Cerebellar cortex (tissue), 1 donor: ENCODE measurements around the gene GPC6.
A peak's percentile ranks its signal among the peaks of the same experiment; 100 is the strongest.
"Not testable (repeated sequence)": the region's sequence is repeated elsewhere in the genome, so short reads cannot be mapped to it uniquely, and the experiment has no call there.

Experiments used
- DNase-seq: peaks from one replicate; pipeline ENCODE4 v3.0.0-alpha.2; 2015; ENCODE audit warnings: low spot score

GPC6 gene

DNA sequence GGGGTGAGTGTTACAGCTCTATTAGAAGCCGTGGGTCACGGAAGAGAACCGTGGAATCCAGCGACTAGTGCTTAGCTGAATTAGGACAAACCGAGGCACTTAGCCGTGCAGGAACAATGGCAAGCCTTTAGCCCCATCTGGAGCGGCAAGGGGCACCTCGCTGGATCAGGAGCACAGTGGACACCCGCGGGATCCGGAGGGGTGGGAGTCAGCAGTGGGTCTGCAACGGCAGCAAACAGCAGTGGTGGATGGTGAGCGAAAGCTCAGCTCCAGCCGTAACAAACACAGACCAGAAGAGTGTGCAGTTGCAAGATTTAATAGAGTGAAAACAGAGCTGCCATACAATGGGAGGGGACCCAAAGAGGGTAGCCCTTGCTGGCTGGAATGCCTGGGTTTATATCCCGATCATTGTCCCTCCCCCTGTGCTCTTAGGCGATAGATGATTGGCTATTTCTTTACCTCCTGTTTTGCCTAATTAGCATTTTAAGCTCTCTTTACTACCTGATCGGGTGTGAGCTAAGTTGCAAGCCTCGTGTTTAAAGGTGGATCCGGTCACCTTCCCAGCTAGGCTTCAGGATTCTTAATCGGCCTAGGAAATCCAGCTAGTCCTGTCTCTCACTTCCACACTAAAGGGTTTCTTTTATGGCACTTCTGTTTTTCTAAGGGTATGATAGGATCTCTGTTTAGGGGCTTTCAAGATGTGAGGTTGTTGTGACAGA is 1076.4 kb downstream of the GPC6 start:
- DNase-seq, result not testable (repeated sequence)

DNA sequence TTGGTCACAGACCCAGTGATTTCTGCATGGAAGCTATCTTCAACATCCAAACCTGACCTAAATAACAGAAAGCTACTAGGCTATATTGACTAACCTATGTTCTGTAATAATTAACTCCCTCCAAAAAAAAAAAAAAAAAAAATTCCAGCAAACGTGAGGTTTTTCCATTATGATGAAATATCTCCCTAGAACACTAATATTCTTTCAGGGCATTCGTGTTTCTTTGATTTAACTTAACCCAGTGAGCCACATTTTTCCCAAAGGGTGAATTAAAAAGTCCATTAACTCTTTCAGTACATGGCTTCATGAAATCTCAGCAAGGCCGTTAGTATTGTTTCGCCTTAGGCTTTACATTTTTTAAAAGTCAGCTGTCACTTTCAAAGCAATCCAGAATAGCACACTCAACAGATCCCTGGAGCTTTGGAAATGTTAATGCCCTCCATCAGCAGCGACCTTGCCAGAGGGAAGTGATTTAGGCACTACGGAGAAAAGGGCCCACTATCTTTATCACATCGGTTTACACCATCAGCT is 1077.1 kb downstream of the GPC6 start:
- no peak for DNase-seq

DNA sequence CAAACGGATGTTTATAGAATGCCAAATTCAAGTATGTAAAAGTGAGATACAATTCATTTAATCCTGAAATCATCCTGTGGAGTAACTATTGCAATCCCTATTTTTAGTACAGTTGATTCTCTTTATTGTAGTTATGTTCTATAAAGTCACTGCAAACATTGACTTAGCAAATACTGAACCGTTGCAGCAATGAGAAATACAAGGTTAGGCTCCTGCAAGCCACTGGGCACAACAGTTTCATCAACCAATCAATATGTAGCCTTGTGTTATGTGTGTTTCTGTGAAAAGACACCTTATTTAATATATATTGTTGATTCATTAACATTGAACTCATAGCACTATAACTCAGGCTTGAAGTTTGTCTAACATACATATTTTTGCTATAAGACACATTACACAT is 1078.4 kb downstream of the GPC6 start:
- no peak for DNase-seq

DNA sequence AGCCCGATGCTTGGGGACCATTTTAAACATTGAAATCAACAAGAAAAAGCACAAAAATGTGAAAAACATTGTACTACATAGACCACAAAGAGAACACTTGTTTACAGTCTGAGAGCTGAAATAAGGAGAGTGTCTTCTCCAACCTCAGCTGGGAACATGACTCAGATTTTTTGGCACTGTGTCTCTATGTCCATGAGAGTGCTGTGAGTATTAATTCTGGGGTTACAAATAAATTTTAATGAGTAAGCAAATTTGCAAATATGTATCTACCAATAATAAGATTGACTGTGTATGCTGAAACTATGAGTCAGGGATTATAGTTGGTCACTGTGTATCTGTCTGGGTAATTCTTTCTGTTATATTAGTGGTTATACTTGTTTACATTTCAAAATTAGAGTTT is 1078.9 kb downstream of the GPC6 start:
- DNase-seq, result no peak

DNA sequence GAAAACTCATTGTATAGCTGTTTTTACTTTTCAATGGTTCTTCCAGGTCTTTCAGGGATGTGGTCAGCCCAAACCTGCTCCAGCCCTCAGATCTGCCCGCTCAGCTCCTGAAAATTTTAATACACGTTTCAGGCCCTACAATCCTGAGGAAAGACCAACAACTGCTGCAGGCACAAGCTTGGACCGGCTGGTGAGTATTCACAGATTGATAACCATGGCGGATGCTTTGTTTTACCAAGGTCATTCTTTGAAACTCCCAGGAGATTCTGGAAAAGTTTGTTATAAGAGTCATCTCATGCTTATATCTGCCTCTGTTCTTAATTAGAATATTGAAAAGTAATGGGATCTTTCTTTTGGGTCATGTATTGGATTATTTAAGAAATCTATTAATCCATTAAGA is 1079.3 kb downstream of the GPC6 start:
- DNase-seq, result no peak

DNA sequence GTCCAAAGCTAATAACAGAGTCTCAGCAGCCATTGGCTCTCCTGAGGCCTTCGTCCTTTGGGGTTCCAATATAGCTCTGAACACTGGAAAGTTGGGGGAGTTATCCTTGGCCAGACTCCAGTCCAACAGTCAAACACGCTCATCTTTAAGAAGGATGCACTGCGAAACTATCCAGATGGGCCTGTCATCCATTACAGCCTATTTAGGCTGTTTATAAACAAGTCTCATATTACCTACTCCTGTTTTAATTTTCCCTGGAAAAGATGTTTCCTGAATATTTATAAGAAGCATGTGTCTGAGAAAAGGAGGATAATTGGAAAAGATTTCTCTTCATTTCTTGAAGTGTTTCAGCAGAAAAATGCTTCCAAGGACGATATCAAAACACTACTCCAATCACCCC is 1082.2 kb downstream of the GPC6 start:
- no peak for DNase-seq

DNA sequence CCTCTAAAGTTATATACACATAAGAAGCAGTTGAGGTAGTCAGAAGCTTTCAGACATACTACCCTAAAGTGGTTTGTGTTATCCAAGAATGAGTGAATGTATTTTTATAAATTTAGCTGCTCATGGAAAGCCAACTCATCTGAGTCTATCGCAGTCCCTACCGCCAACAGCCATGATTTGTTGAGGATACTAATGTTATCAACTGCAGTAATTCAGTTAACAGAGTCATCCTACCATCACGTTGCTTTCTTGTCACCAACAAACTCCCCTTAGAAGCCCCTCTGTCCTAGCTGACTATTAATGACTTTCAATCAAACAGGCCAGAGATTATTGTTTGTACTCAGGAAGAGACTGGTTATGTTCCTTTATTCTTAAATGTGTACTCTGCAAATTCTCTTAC is 1083.0 kb downstream of the GPC6 start:
- no peak for DNase-seq

DNA sequence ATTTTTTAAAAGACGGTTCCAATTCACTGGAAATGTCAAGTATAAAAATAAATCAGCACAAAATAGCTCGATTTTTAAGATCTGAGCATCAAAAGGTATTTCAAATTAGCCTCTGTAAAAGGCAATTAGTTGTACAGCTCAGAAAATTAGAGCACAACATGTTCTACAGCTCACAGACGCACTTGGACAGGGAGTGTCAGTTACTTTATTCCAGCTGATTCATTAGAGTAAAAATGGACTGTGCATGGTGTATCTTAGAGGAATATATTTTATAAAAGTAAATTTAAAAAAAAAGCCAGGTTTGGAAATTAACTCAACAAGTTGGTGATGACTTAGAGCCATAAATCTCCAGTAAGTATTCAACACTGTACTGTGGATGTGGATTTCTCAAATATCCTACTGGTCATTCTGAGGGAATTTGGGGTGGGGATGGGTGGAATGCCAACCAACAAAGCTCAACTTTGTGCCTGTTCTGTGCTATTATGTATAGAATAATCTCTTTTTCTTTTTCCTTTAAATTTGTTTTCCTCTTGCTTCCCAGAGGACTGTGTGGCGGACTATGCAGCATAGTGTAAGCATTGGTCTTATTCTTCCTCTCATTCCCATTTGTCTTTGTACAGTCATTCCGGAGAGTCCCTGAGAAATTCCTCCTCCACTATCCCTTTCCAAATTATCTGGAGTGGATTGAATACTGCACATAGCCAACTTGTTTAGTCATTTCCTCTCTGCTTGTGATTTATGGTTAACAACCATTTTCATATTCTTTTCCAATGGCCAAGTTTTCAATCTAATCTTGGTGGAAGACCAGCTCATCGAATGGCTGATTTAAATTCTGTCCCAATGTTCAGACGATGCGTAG is 1083.6 kb downstream of the GPC6 start:
- no peak for DNase-seq

DNA sequence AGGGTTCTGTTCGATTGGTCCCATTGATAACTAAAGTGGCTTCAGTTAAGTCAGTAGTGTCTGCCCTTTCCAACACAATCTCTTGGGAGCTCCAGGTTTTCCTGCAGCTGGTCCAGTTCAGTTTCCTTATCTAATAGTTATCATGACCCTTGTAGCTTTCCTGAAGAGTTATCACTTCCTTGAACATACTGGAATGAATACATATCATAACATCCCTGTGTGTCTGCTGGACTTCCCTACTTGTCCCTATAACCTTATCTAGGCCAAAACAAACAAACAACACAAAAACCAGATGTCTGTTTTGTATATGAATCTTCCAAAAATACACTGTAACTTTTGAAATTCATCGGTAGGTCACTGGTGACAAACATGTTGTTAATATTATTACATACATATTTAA is 1085.3 kb downstream of the GPC6 start:
- DNase-seq, result no peak

DNA sequence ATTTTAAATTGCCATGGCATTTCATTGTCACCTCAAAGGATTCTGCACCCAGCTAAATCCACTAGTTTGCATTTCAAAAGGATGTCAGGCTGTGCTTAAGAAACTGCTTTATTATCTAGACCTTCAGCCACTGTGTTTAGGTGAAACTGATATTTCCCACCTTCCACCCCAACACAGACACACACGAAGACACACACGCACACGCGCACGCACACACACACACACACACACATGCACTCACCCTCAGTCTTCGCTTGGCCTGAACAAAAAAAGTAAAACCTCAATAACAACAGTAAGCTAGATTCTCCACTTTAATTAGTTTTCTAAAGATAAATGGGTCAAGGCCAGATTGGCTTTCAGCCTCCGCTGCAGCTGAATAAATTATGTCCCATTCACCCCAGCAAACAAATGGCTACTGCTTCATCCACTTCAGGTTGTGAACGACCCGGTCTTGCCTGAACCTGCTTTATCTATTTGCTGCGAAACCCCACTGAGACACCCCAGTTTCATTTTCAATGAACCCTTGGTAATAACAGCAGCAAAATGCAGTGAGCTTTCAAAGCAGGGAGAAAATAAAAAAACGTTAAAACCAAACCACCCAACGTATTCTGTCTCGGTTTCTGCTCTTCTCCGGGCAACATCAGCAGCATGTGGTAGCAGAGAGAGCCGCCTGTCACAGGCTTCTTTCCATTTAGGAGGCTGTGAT is 1086.1 kb downstream of the GPC6 start:
- no peak for DNase-seq

DNA sequence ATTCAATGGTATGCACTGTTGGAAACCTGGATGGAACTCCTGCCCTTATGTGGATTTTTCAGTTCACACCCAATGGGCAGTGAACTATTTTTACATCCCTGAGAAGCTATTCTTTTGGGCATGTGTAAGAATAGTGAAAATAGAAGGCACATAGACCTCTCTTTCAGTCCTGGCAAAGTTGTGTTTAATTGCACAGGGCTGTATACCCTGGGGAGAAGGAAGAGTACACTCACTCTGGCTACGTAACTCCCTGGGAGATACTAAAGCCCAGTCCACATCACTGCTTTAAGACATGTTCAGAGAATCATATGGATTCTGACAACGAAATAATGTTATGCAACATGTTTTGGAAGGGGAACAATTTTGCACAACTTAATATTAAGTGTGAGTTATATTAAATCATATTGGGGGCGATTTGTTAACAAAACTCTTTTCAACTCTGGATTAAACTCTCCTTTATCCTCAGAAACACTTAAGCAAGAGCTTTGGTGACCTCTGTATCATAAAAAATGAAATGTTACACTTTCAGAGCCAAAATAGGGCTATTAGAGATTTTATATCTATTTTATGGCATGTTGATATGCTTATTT is 1086.8 kb downstream of the GPC6 start:
- DNase-seq, result no peak

DNA sequence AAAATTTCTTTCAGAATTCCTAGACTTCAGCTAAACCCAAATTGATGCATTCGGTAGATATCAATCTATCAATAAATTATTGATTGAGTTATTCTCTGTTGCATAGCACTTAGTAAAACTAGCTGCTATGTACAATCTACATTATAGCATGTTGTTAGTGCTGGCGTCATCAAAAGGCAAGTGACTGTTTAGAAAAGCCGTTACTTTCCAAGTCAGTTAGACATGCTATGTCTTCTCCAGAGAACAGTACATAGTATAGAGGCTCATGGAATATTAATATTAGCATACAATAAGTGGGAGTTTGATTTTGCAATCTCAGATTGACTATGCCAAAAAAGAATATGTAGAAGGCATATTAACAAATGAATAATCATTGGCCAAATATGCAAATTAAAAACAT is 1087.3 kb downstream of the GPC6 start:
- DNase-seq, result no peak

DNA sequence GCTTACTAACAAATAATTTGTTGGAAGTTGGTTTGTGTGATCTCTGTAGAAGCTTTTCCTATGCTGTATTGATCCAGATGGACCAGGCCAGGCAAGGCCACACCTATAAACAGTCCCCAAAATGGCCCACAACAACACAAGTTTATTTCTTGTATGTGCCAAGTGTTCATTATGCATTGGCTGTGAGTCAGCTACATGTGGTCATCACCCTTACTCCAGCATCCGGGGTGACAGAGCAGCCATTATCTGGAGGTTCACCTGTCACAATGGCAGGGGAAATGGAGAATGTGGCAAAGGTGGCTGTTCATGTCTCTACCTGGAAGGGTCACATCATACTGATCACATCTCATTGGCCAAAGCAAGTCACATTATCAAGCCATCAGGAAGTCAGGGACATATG is 1088.6 kb downstream of the GPC6 start:
- no peak for DNase-seq

DNA sequence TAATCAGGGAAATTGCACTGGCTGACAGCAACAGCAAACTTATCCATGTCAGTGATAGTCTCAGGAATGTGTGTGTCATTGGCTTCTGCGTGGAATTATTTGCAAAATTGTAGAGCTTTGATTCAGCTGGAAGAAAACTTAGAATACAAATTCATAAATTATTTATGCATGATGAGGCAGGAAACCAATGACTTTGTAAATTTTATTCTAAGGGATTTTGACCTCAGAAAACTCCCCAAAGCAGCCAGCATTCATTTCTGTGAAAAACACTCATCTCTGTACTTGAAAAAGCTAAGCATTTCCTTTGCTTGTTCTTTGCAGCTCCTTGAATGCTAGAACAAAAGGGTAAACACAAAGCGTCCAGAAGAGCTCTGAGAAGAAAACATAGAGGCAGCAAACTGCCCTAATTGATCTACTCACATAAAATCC is 1090.5 kb downstream of the GPC6 start:
- DNase-seq, result peak; percentile 25

DNA sequence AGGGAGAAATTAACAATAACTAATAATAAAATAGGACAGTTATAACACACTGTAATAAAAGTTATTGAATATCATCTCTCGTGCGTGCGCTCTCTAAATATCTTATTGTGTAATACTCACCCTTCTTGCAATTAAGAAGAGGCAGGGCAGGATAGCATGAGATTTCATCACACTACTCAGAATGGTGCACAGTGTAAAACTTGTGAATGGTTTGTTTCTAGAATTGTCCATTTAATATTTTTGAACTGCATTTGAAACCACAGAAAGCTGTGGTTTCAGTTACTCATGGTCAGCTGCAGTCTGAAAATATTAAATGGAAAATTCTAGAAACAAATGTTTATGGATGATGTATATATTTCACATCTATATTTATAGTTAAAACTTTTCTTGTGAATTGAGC is 1091.8 kb downstream of the GPC6 start:
- no peak for DNase-seq

DNA sequence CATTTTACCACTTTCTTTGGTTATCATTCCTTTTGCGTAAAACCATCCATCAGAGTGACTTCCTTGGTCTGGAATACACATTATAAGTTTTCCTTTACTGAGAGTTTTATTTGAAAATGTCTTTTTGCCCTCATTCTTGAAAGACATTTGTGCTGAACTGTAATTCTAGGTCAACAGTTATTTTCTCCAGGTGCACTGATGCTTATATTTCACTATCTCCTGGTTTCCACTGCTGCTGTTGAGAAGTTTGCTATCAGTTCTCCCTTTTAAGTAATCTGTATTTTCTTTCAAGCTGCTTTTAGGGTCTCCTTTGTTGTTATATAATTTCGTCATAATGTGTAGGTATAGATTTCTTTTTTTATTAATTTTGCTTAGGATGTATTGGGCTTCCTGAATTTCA is 1092.9 kb downstream of the GPC6 start:
- no peak for DNase-seq

DNA sequence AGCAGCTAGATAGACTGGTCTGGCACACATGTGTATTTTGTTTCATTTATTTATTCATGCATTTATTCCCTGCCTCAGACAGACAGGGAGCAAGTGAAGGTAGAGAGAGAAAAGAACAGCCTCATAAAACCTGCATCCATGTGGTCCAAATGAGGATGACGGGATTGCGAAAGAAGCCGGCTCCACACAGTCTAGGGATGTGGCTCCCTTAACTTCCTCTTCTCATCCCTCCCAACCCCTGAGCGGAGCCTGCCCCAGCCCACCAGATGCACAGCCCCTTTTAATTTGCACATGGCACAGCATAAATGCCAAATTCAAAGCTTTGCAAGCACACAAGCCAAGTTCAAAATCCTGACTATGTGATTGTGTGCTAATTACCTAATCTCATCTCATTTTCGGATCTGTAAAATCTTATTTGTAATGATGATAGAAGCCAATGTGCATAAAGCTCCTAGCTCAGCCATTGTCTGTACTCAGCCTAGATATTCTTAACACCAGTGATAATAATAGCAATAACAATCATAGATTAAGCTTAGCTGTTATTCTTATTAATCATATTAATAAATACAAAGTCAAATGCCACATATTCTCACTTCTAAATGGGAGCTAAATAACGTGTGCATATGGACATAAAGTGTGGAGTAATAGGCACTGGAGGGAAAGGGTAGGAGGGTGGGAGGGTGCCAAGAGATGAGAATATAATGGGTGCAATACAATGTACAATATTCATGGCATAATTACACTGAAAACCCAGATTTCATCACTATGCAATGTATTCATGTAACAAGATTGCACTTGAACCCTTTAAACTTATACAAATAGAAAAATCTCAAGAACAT is 1096.5 kb downstream of the GPC6 start:
- DNase-seq, result no peak

DNA sequence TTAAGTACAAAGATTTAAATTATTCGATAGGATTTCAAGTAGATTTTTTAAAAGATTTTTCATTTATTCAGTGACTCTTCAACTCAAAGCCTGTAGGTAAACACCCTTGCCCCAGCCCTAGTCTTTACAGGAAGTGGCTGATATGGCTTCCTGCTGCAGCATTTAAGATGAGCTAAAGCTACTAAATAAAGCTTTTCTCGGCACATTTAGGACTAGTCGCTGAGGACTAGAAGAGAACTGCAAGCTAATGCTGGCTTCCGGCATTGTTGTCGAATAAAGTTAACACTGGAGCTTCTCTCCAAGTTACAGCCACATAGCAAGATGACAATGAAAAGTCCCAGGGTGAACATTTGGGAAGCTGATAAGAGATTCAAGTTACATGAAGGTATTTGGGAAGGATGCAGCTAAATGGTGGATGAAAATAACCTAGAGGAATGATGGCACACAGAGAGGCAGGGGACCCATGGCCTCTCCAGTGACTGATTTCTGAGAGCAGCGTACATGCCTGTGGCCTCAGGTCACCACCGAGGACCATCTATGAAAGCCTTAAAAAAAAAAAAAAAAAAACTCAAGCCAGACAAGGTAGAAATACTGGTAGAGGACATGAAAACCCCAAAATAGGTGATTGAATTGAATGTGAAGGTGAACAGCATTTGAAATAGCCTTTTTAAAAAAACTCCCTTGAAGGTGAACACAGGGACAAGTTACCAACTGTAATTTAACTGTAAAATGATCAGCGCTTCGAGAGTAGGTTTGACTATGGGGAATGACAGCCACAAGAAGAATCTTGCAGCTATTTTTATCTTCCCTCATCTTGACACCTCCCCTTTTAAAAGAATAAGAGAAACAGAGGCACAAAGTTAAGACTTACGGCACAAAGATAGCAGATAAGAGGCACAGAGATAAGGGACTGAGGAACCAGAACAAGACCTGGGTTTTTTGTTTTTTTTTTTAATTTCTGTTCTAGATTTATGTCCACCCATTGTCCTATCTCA is 1097.5 kb downstream of the GPC6 start:
- no peak for DNase-seq

DNA sequence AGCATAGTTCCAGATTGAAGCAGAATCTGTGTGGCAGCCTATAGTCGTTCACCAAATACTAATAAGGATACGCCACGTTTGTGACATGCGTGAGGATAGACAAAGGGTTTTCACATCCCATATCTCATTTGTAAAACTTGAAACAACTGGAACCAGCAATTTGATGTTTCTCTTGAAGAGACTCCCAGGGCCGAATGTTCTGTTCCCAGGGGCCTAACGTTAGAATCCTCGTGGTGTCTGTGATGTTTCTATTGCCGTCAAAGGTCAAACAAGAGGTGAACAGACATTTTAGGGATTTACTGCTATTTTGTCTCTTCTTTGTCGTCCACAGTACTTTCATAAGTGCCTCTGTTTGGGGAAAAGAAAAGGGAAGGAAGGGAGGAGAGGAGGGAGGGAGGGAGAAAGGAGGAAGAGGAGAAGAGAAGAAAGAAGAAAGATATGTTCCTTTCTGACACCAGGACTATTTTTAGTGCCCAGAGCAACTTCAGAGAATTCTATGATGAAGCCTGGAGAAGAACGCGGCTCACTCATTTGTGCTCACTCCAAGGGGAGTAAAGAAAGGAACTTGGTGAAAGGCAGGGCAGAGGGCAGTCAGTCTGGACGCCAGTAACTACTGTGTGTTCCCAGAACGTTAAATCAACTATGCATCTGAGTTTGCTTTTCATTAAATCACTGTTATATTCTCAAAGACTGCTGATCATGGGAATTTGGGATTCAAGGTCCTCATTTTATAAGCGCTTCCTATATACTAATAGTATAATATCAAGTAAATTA is 1098.3 kb downstream of the GPC6 start:
- DNase-seq, result no peak
